Suprapubic skin (tissue), 4 donors: ENCODE measurements around the gene RBBP8NL. TPM values are rescaled to one million over a fixed set of nuclear protein-coding genes. Genes with fewer than 3 reads are reported as not detected.

Experiments used
- DNase-seq, 2 donors: peaks; one replicate each; pipeline ENCODE4 v3.0.0-alpha.2; 2019; ENCODE audit warnings: low spot score in 2 of 2
- H3K27ac ChIP-seq: fragments of 200-600 bp; sonication (generic); one replicate; pipeline ENCODE4 v1.5.1; 2019
- H3K27me3 ChIP-seq: fragments of 200-600 bp; sonication (generic); one replicate; pipeline ENCODE4 v1.5.1; 2019
- H3K36me3 ChIP-seq: fragments of 200-600 bp; sonication (generic); one replicate; pipeline ENCODE4 v1.5.1; 2019
- H3K4me1 ChIP-seq: fragments of 200-600 bp; sonication (generic); one replicate; pipeline ENCODE4 v1.5.1; 2019
- H3K4me3 ChIP-seq: fragments of 200-600 bp; sonication (generic); one replicate; pipeline ENCODE4 v1.5.1; 2019; ENCODE audit warnings: mild to moderate bottlenecking
- H3K9me3 ChIP-seq: fragments of 200-600 bp; sonication (generic); one replicate; pipeline ENCODE4 v1.5.1; 2019
- EP300 ChIP-seq: sonication (generic); formaldehyde crosslinking; IDR thresholded peaks from one replicate; pipeline ENCODE4 v1.6.1; 2017; ENCODE audit warnings: antibody characterized with exemption
- POLR2A ChIP-seq, 2 donors: fragments of 450-650 bp; IDR thresholded peaks; one replicate each; pipeline ENCODE4 v1.6.1; 2017; ENCODE audit warnings: antibody characterized with exemption in 2 of 2, mild to moderate bottlenecking in 2 of 2, moderate library complexity in 2 of 2
- POLR2AphosphoS5 ChIP-seq, 3 donors: sonication (generic); formaldehyde crosslinking; IDR thresholded peaks; one replicate each; pipeline ENCODE4 v1.6.1; 2017; ENCODE audit warnings: antibody characterized with exemption in 3 of 3
- WGBS: methylation state at CpG from one replicate; pipeline ENCODE4 v1.1.5; 2018; 5-methylcytosine and 5-hydroxymethylcytosine counted together
- total RNA-seq, 4 donors: library from RNA; depleted of rRNA; stranded (reverse); fragments of >200 nt; gene quantifications; one replicate each; pipeline ENCODE4 v1.1.0, GENCODE V29; 2016
- TF ChIP-seq, protein P1 (sequence below), 2 donors: fragments of 200-600 bp in 1 of 2; fragments of 450-650 bp in 1 of 2; sonication (generic) in 1 of 2; IDR thresholded peaks; one replicate each; pipeline ENCODE4 v1.5.1; 2016 to 2019; ENCODE audit warnings: antibody characterized with exemption in 2 of 2, mild to moderate bottlenecking in 1 of 2, moderate library complexity in 1 of 2

Gene RBBP8NL
- total RNA-seq, 4 donors from 2014 or later: 2.0 to 6.6 (median 3.9) TPM

GRCh38 chr20:62470459-62470858 lies 43.1 kb upstream of the RBBP8NL start:
- no peak overlapping the region for H3K27ac ChIP-seq
- TF ChIP-seq POLR2AphosphoS5 (IDR thresholded peaks at IDR 0.05) (no peak), EP300 (no peak), POLR2A (IDR thresholded peaks at IDR 0.05) (no peak)
- TF ChIP-seq, protein P1, sequence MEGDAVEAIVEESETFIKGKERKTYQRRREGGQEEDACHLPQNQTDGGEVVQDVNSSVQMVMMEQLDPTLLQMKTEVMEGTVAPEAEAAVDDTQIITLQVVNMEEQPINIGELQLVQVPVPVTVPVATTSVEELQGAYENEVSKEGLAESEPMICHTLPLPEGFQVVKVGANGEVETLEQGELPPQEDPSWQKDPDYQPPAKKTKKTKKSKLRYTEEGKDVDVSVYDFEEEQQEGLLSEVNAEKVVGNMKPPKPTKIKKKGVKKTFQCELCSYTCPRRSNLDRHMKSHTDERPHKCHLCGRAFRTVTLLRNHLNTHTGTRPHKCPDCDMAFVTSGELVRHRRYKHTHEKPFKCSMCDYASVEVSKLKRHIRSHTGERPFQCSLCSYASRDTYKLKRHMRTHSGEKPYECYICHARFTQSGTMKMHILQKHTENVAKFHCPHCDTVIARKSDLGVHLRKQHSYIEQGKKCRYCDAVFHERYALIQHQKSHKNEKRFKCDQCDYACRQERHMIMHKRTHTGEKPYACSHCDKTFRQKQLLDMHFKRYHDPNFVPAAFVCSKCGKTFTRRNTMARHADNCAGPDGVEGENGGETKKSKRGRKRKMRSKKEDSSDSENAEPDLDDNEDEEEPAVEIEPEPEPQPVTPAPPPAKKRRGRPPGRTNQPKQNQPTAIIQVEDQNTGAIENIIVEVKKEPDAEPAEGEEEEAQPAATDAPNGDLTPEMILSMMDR (IDR thresholded peaks at IDR 0.05): no peak
- no peak overlapping the region for H3K4me3 ChIP-seq
- no CpG with 5 or more reads among the region's 12 CpGs for WGBS
- no peak for DNase-seq
- peaks cover 97% of the 10 kb centered on the region for H3K27me3 ChIP-seq
- no peaks in the 10 kb centered on the region for H3K9me3 ChIP-seq
- no peaks in the 10 kb centered on the region for H3K36me3 ChIP-seq
- H3K4me1 ChIP-seq: peaks cover 15% of the 10 kb centered on the region

DNA sequence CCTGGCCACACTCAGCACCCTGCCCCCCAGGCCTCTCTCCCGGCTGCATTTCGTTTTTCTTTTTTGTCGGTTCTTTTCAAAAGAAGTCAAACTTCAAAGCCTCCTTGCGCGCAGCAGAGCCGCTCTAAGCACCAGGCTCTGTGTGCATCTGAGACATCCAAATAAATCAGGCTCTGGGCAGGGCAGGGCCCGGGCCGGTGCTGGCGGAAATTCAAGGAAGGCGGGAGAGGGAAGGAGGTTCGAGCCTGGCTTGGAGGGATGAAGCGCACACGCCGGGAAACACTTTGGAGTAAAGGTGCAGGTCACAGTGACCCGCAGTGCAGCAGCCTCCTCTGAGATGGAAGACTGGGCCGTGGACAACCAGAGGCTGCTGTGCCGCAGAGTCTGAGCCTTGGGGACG lies 42.7 kb upstream of the RBBP8NL start:
- Histone ChIP-seq H3K27me3 (peaks cover 96% of the 10 kb centered on the region), H3K36me3 (no peaks in the 10 kb centered on the region), H3K9me3 (no peaks in the 10 kb centered on the region), H3K4me1 (peaks cover 10% of the 10 kb centered on the region), H3K4me3 (no peak overlapping the region), H3K27ac (no peak overlapping the region)
- 20% methylated on average over 17 of the region's 18 CpGs for WGBS
- no peak for DNase-seq
- TF ChIP-seq POLR2A (IDR thresholded peaks at IDR 0.05) (no peak), POLR2AphosphoS5 (IDR thresholded peaks at IDR 0.05) (no peak), EP300 (no peak)

DNA sequence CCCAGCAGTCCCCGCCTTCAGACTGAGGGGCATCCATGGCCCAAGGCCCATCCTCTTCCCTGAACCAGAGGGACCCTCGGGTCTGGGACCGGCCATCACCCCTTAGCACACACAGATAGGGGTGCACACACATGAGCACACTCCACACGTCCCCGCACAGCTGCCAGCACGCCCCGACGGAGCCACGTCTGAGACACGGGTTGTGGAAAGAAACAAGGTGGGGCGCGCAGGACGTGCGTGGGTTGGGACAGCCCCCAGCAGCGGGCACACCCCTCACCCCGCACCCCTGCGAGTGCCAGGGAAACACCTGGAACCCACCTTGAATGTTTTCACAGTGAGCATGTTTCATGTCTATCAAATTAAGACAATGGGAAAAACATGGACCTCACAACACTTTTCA lies 42.0 kb upstream of the RBBP8NL start:
- H3K9me3 ChIP-seq: no peaks in the 10 kb centered on the region
- peaks cover 89% of the 10 kb centered on the region for H3K27me3 ChIP-seq
- no peak for TF ChIP-seq POLR2AphosphoS5 (IDR thresholded peaks at IDR 0.05)
- TF ChIP-seq, protein P1 (IDR thresholded peaks at IDR 0.05): no peak
- TF ChIP-seq EP300: no peak
- no peak for TF ChIP-seq POLR2A (IDR thresholded peaks at IDR 0.05)
- no peaks in the 10 kb centered on the region for H3K36me3 ChIP-seq
- peaks cover 4% of the 10 kb centered on the region for H3K4me1 ChIP-seq
- no peak for DNase-seq
- H3K4me3 ChIP-seq: no peak overlapping the region
- 66% methylated on average over 15 of the region's 17 CpGs for WGBS
- no peak overlapping the region for H3K27ac ChIP-seq

DNA sequence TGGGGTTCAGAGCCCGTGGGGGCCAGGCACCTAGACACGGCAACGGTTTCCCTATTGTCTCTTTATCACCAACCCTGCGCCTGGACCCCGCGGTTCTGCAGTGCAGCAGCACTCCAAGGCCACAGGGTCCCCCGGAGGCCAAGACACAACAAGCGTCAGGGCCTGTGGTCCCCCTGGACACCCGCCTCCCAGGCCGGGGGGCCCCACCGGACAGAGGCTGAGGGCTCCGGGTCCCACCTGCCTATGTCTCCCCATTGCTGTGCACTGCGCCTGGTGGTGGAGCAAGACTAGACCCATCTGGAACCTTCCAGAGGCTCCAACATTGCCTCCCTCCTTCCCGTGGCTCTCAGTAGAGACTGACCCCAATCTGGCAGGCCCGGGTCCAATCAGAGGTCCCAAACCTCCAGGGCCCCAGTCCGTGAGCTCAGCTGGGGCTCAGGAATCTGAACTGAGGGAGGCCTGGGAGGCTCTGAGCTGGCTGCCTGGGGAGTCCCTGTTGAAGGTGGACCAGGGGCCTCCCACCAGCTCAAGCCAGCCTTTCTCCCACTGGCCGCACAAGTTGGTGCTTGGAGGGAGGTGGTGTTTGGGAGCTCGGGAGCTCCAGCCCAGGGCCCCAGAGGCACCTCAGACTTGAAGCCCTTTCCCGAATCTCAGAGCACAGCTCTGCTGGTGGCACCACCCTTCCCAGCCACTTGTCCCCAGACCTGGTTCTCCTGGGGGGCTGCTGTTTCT lies 39.6 kb upstream of the RBBP8NL start:
- TF ChIP-seq, protein P1 (IDR thresholded peaks at IDR 0.05): no peak
- TF ChIP-seq POLR2A (IDR thresholded peaks at IDR 0.05): no peak
- 86% methylated on average over 6 of the region's 19 CpGs for WGBS
- no peaks in the 10 kb centered on the region for H3K9me3 ChIP-seq
- H3K4me1 ChIP-seq: no peaks in the 10 kb centered on the region
- DNase-seq: no peak
- no peaks in the 10 kb centered on the region for H3K36me3 ChIP-seq
- peaks cover 68% of the 10 kb centered on the region for H3K27me3 ChIP-seq
- H3K27ac ChIP-seq: no peak overlapping the region
- H3K4me3 ChIP-seq: no peak overlapping the region

DNA sequence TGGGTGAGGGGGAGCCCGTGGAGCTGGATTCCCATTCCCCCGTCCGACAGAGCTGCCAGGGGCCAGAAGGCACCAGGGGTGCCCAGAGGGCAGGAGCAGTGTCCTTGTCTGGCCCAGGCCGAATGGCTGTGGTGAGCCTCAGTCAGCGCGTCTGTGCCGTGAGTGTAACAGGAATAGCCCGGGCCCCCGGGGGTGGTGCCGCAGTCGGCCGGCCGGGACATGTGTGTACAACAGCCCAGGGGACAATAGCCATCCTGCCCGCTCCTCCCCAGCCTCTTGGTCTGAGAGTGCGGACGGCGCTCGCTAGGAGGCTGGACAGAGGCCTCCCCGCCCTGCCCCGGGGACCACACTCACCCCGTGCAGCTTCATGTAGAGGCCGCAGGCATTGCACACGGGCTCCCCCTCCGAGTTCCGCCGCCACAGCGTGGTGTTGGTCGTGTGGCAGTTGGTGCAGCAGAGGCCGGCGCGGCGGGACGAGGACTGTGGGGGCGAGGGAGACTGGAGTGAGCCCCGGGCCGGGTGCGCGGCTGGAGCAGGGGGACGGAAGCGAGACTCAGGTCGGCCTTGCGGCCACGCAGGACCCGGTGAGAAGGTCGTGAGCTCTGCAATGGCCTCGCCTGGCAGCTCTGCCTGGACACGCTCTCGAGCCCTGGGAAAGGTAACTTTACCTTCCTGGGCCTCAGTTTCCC lies 38.9 kb upstream of the RBBP8NL start:
- TF ChIP-seq POLR2A (IDR thresholded peaks at IDR 0.05): no peak
- TF ChIP-seq, protein P1 (IDR thresholded peaks at IDR 0.05): no peak
- TF ChIP-seq POLR2AphosphoS5 (IDR thresholded peaks at IDR 0.05): no peak
- TF ChIP-seq EP300: no peak
- WGBS: 71% methylated on average over 34 of the region's 48 CpGs
- no peaks in the 10 kb centered on the region for H3K9me3 ChIP-seq
- peaks cover 69% of the 10 kb centered on the region for H3K27me3 ChIP-seq
- no peak overlapping the region for H3K4me3 ChIP-seq
- H3K27ac ChIP-seq: no peak overlapping the region
- H3K4me1 ChIP-seq: no peaks in the 10 kb centered on the region
- H3K36me3 ChIP-seq: no peaks in the 10 kb centered on the region
- DNase-seq: no peak
